ENCODE data around the gene DIP2C.

Gene DIP2C, protein sequence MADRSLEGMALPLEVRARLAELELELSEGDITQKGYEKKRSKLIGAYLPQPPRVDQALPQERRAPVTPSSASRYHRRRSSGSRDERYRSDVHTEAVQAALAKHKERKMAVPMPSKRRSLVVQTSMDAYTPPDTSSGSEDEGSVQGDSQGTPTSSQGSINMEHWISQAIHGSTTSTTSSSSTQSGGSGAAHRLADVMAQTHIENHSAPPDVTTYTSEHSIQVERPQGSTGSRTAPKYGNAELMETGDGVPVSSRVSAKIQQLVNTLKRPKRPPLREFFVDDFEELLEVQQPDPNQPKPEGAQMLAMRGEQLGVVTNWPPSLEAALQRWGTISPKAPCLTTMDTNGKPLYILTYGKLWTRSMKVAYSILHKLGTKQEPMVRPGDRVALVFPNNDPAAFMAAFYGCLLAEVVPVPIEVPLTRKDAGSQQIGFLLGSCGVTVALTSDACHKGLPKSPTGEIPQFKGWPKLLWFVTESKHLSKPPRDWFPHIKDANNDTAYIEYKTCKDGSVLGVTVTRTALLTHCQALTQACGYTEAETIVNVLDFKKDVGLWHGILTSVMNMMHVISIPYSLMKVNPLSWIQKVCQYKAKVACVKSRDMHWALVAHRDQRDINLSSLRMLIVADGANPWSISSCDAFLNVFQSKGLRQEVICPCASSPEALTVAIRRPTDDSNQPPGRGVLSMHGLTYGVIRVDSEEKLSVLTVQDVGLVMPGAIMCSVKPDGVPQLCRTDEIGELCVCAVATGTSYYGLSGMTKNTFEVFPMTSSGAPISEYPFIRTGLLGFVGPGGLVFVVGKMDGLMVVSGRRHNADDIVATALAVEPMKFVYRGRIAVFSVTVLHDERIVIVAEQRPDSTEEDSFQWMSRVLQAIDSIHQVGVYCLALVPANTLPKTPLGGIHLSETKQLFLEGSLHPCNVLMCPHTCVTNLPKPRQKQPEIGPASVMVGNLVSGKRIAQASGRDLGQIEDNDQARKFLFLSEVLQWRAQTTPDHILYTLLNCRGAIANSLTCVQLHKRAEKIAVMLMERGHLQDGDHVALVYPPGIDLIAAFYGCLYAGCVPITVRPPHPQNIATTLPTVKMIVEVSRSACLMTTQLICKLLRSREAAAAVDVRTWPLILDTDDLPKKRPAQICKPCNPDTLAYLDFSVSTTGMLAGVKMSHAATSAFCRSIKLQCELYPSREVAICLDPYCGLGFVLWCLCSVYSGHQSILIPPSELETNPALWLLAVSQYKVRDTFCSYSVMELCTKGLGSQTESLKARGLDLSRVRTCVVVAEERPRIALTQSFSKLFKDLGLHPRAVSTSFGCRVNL (N-terminal part only)

DNA sequence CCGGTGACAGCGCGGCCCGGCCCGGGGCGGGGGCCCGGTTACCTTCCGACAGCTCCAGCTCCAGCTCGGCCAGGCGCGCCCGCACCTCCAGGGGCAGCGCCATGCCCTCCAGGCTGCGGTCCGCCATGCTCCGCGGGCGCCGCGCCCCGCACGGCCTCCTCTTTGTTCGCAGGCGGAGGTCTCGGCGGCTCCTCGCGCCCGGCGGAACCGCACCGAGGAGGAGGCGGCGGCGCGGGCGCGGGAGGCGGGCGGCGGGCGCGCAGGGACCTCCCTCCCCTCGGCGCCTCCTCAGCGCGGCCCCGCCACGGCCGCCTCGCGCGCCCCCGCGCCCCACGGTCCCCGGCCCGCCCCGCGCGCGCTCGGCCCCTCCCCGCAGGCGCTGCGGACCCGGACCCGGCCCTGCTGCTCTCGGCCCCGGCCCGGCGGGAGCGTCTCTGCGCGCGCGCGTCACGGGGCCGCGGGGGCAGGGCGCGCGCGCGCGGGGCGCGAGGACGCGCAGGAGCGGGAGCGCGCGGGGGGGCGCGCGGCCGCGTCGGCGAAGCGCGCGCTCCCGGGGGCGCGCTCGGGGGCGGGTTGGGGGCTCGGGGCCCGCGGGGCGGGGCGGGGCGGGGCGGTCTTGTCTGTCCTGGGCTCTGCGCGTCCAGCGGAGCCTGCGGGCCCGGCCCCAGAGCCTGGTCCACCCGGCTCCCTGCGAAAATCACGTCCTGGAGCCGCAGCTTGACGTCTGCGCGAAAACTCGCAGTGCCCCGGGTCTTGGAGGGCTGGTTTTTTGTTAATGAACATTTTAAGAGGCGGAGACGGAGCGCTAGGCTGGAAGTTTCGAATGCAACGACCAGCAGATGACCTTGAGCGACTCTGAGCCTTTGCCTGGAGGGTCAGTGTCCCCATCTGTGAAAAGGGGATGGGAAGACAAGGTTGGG, at the start of gene DIP2C:
Gene DIP2C (minus strand): TSS at position 217 of the 920 bp plus-strand sequence. CDS start 90 bp downstream, at position 127.
- Histone ChIP-seq H3K9me2 (replicated peaks; ENCODE audit: low read depth, low read length) (no peaks in the 10 kb centered on the region), H3F3A (ENCODE audit: low read depth) (no peaks in the 10 kb centered on the region), H3K9ac (ENCODE audit: low read depth, low read length, poor library complexity, severe bottlenecking) (no peak within 1 kb of the TSS), H3K9me3 (ENCODE audit: insufficient read depth, low read depth, low read length) (peaks cover 4% of the 10 kb centered on the region; the same call in 1 of the 2 replicates), H3K4me1 (ENCODE audit: insufficient read depth, low read length, poor library complexity, severe bottlenecking) (no peaks in the 10 kb centered on the region), H3K36me3 (ENCODE audit: insufficient read depth, low read length) (no peaks in the 10 kb centered on the region), H3K79me2 (ENCODE audit: insufficient read depth, low read length) (no peaks in the 10 kb centered on the region), H4K20me1 (ENCODE audit: insufficient read depth, low read length, poor library complexity, severe bottlenecking) (no peaks in the 10 kb centered on the region), H2AFZ (ENCODE audit: low read length) (no peak within 1 kb of the TSS), H3K4me3 (ENCODE audit: low read length, poor library complexity, severe bottlenecking) (no peak within 1 kb of the TSS), H3K27me3 (ENCODE audit: insufficient read depth, low read length, poor library complexity, severe bottlenecking) (no peaks in the 10 kb centered on the region), H3K4me2 (ENCODE audit: low read depth, low read length, poor library complexity, severe bottlenecking) (no peak within 1 kb of the TSS)
- TF ChIP-seq, protein P1, sequence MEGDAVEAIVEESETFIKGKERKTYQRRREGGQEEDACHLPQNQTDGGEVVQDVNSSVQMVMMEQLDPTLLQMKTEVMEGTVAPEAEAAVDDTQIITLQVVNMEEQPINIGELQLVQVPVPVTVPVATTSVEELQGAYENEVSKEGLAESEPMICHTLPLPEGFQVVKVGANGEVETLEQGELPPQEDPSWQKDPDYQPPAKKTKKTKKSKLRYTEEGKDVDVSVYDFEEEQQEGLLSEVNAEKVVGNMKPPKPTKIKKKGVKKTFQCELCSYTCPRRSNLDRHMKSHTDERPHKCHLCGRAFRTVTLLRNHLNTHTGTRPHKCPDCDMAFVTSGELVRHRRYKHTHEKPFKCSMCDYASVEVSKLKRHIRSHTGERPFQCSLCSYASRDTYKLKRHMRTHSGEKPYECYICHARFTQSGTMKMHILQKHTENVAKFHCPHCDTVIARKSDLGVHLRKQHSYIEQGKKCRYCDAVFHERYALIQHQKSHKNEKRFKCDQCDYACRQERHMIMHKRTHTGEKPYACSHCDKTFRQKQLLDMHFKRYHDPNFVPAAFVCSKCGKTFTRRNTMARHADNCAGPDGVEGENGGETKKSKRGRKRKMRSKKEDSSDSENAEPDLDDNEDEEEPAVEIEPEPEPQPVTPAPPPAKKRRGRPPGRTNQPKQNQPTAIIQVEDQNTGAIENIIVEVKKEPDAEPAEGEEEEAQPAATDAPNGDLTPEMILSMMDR (conservative IDR thresholded peaks at IDR 0.05; ENCODE audit: low read length) = no peak
- TF ChIP-seq EZH2phosphoT487 (IDR thresholded peaks at IDR 0.05; ENCODE audit: borderline replicate concordance) = no peak

DNA sequence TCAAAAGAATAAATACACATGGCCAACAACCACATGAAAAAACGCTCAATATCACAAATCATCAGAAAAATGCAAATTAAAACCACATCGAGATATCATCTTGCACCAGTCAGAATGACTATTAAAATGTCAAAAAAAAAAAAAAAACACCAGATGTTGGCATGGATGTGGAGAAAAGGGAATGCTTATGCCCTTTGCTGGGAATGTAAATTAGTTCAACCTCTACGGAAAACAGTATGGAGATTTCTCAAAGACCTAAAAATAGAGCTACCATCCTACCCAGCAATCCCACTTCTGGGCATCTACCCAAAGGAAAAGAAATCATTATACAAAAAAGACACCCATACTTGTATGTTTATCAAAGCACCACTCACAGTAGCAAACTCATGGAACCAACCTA, 45.0 kb upstream of the DIP2C start:
- no peaks in the 10 kb centered on the region for H3K9me2 ChIP-seq (replicated peaks; ENCODE audit: low read depth, low read length)

More for the DNA sequence above, 45.0 kb upstream of the DIP2C start:
- H3K4me1 ChIP-seq (ENCODE audit: insufficient read depth, low read length, poor library complexity, severe bottlenecking) = no peaks in the 10 kb centered on the region
- H3K36me3 ChIP-seq (ENCODE audit: insufficient read depth, low read length) = no peaks in the 10 kb centered on the region
- H3K4me2 ChIP-seq (ENCODE audit: low read depth, low read length, poor library complexity, severe bottlenecking) = no peak overlapping the region
- H4K20me1 ChIP-seq (ENCODE audit: insufficient read depth, low read length, poor library complexity, severe bottlenecking) = no peaks in the 10 kb centered on the region
- no peak overlapping the region for H3K4me3 ChIP-seq (ENCODE audit: low read length, poor library complexity, severe bottlenecking)
- H3K27me3 ChIP-seq (ENCODE audit: insufficient read depth, low read length, poor library complexity, severe bottlenecking) = no peaks in the 10 kb centered on the region
- H3K79me2 ChIP-seq (ENCODE audit: insufficient read depth, low read length) = no peaks in the 10 kb centered on the region
- H3K9ac ChIP-seq (ENCODE audit: low read depth, low read length, poor library complexity, severe bottlenecking) = no peak overlapping the region
- H3K9me3 ChIP-seq (ENCODE audit: insufficient read depth, low read depth, low read length) = peaks cover 13% of the 10 kb centered on the region; the same call in 1 of the 2 replicates
- TF ChIP-seq EZH2phosphoT487 (IDR thresholded peaks at IDR 0.05; ENCODE audit: borderline replicate concordance) = no peak
- TF ChIP-seq, protein P1 (conservative IDR thresholded peaks at IDR 0.05; ENCODE audit: low read length) = no peak
- H2AFZ ChIP-seq (ENCODE audit: low read length) = no peak overlapping the region
- H3F3A ChIP-seq (ENCODE audit: low read depth) = no peaks in the 10 kb centered on the region

Measured in Loucy (cell line).